Endothelial cell of umbilical vein (primary cell): Measurements from ENCODE around the gene CWF19L2. TPM values are rescaled to one million over a fixed set of nuclear protein-coding genes. Genes with fewer than 3 reads are reported as not detected.

ENCODE experiments used
- BruUV-seq: library from RNA; stranded (reverse); fragments of 400-500 nt; replicated peaks from 2 replicates; lab custom pipeline; 2021; lab: Mats Ljungman, UMichigan
- CTCF ChIA-PET: fragments of 300-600, 350-600 bp; sonication (Branson Sonifier 250); formaldehyde crosslinking; loops from one replicate; lab custom pipeline; 2021; ENCODE audit warnings: antibody characterized with exemption, inconsistent platforms; lab: Charles Lee
- POLR2A ChIA-PET: fragments of 300-600, 350-600 bp; sonication (Branson Sonifier 250); formaldehyde crosslinking; loops from one replicate; lab custom pipeline; 2021; ENCODE audit warnings: antibody characterized with exemption, inconsistent platforms; lab: Charles Lee
- DNase-seq: peaks from one replicate; pipeline ENCODE4 v3.0.0-alpha.2; 2011; ENCODE audit warnings: low read depth, low spot score
- FAIRE-seq: peaks from 2 replicates; lab custom pipeline; 2011; peaks lifted over from hg19 to GRCh38; lab: Jason Lieb, UNC
- H2AFZ ChIP-seq: 2 replicates; pipeline ENCODE4 v1.6.0; 2012; ENCODE audit warnings: low read depth, low read length, control low read depth, inconsistent platforms
- H3K27ac ChIP-seq: 2 replicates; pipeline ENCODE4 v1.5.1; 2011; ENCODE audit warnings: low read depth, mild to moderate bottlenecking, control low read depth, low read length, moderate library complexity; ENCODE audit not compliant: insufficient read depth
- H3K27me3 ChIP-seq, 2 experiments: 2 replicates each; pipeline versions ENCODE4 v1.6.0 to v1.6.1; 2011; ENCODE audit warnings: low read length in 2 of 2, mixed read lengths in 1 of 2; ENCODE audit not compliant: control insufficient read depth in 2 of 2, insufficient read depth in 2 of 2
- H3K36me3 ChIP-seq, 2 experiments: 2 replicates in 1 of 2; 3 replicates in 1 of 2; pipeline ENCODE4 v1.5.1; 2011; ENCODE audit warnings: low read length in 2 of 2, mild to moderate bottlenecking in 1 of 2, moderate library complexity in 1 of 2; ENCODE audit not compliant: control insufficient read depth in 2 of 2, insufficient read depth in 2 of 2; ENCODE audit errors: extremely low read depth in 1 of 2
- H3K4me1 ChIP-seq: 3 replicates; pipeline ENCODE4 v1.5.1; 2011; ENCODE audit warnings: mild to moderate bottlenecking, low read length; ENCODE audit not compliant: control insufficient read depth, insufficient read depth; ENCODE audit errors: extremely low read depth
- H3K4me2 ChIP-seq: 2 replicates; pipeline ENCODE4 v1.6.1; 2011; ENCODE audit warnings: low read length, control low read depth, mixed read lengths; ENCODE audit not compliant: insufficient read depth
- H3K4me3 ChIP-seq, 3 experiments: fragments of 200-600 bp in 1 of 3; sonication (generic), shearing (Covaris generic) in 1 of 3; replicated peaks in 1 of 3; 2 replicates each; pipeline ENCODE4 v1.5.1; 2011 to 2016; ENCODE audit warnings: control low read depth in 3 of 3, low read length in 3 of 3, mild to moderate bottlenecking in 2 of 3, inconsistent platforms in 1 of 3, low read depth in 1 of 3, moderate library complexity in 1 of 3; ENCODE audit not compliant: insufficient read depth in 1 of 3
- H3K79me2 ChIP-seq: 2 replicates; pipeline ENCODE4 v1.6.0; 2012; ENCODE audit warnings: low read length, inconsistent platforms; ENCODE audit not compliant: control insufficient read depth, insufficient read depth
- H3K9ac ChIP-seq: replicated peaks from 2 replicates; pipeline ENCODE3; 2011; ENCODE audit warnings: low read length, control low read depth; ENCODE audit not compliant: insufficient read depth; ENCODE audit errors: extremely low read depth
- H3K9me1 ChIP-seq: replicated peaks from 3 replicates; pipeline ENCODE4 v1.6.0; 2011; ENCODE audit warnings: mild to moderate bottlenecking, low read length; ENCODE audit not compliant: control insufficient read depth, insufficient read depth; ENCODE audit errors: extremely low read depth
- H3K9me3 ChIP-seq: replicated peaks from 2 replicates; pipeline ENCODE4 v1.5.1; 2012; ENCODE audit warnings: low read length, inconsistent platforms; ENCODE audit not compliant: control insufficient read depth, insufficient read depth
- H4K20me1 ChIP-seq: replicated peaks from 2 replicates; pipeline ENCODE3; 2011; ENCODE audit warnings: mild to moderate bottlenecking, low read length; ENCODE audit not compliant: control insufficient read depth, insufficient read depth; ENCODE audit errors: extremely low read depth
- EZH2 ChIP-seq: IDR thresholded peaks from 2 replicates; pipeline ENCODE4 v1.6.1; 2012; ENCODE audit warnings: borderline replicate concordance, low read depth, mild to moderate bottlenecking, moderate library complexity, low read length, inconsistent platforms; ENCODE audit not compliant: severe bottlenecking
- FOS ChIP-seq: IDR thresholded peaks from 2 replicates; pipeline ENCODE4 v1.6.1; 2011; ENCODE audit warnings: mild to moderate bottlenecking, low read length, moderate library complexity, borderline replicate concordance; ENCODE audit not compliant: insufficient read depth
- GATA2 ChIP-seq: IDR thresholded peaks from 2 replicates; pipeline ENCODE4 v1.7.0; 2011; ENCODE audit warnings: low read depth, mild to moderate bottlenecking, moderate library complexity, mixed read lengths, low read length; ENCODE audit not compliant: insufficient read length, insufficient read depth
- JUN ChIP-seq: IDR thresholded peaks from 2 replicates; pipeline ENCODE4 v1.6.1; 2011; ENCODE audit warnings: borderline replicate concordance, low read depth; ENCODE audit not compliant: insufficient read length, insufficient read depth
- MYC ChIP-seq: IDR thresholded peaks from one replicate; pipeline ENCODE4 v1.6.1; 2011; ENCODE audit warnings: mild to moderate bottlenecking, low read depth, low read length
- POLR2AphosphoS5 ChIP-seq: IDR thresholded peaks from 2 replicates; pipeline ENCODE4 v1.6.1; 2012; ENCODE audit warnings: low read depth, mild to moderate bottlenecking, control low read depth, low read length, moderate library complexity; ENCODE audit not compliant: insufficient read depth
- dilution Hi-C: fragments of 300-500 bp; cut with MboI; formaldehyde crosslinking; loops from one replicate; pipeline ENCODE4 v1.15.0; 2019; ENCODE audit warnings: low sequenced_read_pairs; ENCODE audit not compliant: extremely low pct_ligation_motif_present
- intact Hi-C: fragments of 100-400 bp; cut with micrococcal nuclease; formaldehyde crosslinking; loops from one replicate; pipeline ENCODE4 v1.10.0; 2022
- polyA plus RNA-seq, 4 experiments: library from polyadenylated mRNA; depleted of rRNA in 3 of 4; stranded (reverse) in 3 of 4; unstranded in 1 of 4; fragments of >200 nt; gene quantifications; 2 replicates each; pipeline versions ENCODE4 v1.2.1 to v1.2.3, GENCODE V29; 2011 to 2012; ENCODE audit warnings: missing spikeins in 1 of 4
- total RNA-seq: library from RNA; stranded (reverse); gene quantifications from 2 replicates; pipeline ENCODE4 v1.2.3, GENCODE V29; 2021
- TF ChIP-seq, protein P1 (sequence below), 2 donors: IDR thresholded peaks; 1 replicate in 1 of 2; 2 replicates in 1 of 2; pipeline ENCODE4 v1.5.1; 2011; ENCODE audit warnings: low read length in 2 of 2, mild to moderate bottlenecking in 2 of 2, moderate library complexity in 2 of 2, control low read depth in 1 of 2, inconsistent platforms in 1 of 2, low read depth in 1 of 2; ENCODE audit not compliant: insufficient read depth in 1 of 2; ENCODE audit errors: extremely low read depth in 1 of 2

The CWF19L2 gene
- total and polyA plus RNA-seq, 2 donors (not counting 3 experiments of a cell fraction or from before 2014, with no cell fraction given) = 1.4 to 11.8 TPM

DNA sequence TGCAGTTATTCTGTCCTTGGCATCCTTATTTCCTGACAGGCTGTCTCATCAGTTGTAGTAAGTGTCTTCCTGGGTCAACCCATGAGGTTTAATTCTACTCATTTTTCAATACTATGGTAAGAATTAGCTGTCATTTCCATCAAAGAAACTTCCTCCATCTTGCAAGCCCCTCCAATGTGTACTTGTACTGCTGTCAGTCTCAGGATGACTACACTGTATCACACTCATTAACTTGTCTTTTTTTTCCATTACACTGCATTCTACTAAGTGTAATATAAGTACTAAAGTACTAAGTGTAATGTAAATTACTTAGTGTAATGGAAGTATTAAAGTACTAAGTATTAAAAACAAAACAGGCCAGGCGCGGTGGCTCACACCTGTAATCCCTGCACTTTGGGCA lies 102.8 kb downstream of the CWF19L2 start:
- FAIRE-seq = no peak
- no peak overlapping the region for H3K9ac ChIP-seq
- no peaks in the 10 kb centered on the region for H3K9me1 ChIP-seq
- no peak overlapping the region for H2AFZ ChIP-seq
- H3K4me1 ChIP-seq = no peaks in the 10 kb centered on the region
- CTCF ChIA-PET = no interaction called here
- intact Hi-C loops = no loop called here
- dilution Hi-C loops = no loop called here
- POLR2A ChIA-PET = no interaction called here
- no peak for TF ChIP-seq POLR2AphosphoS5
- no peak for TF ChIP-seq EZH2
- no peak for TF ChIP-seq JUN
- no peak for TF ChIP-seq MYC
- TF ChIP-seq FOS = no peak
- TF ChIP-seq, protein P1, sequence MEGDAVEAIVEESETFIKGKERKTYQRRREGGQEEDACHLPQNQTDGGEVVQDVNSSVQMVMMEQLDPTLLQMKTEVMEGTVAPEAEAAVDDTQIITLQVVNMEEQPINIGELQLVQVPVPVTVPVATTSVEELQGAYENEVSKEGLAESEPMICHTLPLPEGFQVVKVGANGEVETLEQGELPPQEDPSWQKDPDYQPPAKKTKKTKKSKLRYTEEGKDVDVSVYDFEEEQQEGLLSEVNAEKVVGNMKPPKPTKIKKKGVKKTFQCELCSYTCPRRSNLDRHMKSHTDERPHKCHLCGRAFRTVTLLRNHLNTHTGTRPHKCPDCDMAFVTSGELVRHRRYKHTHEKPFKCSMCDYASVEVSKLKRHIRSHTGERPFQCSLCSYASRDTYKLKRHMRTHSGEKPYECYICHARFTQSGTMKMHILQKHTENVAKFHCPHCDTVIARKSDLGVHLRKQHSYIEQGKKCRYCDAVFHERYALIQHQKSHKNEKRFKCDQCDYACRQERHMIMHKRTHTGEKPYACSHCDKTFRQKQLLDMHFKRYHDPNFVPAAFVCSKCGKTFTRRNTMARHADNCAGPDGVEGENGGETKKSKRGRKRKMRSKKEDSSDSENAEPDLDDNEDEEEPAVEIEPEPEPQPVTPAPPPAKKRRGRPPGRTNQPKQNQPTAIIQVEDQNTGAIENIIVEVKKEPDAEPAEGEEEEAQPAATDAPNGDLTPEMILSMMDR (IDR thresholded peaks at IDR 0.05; ENCODE audit: extremely low read depth in 1 of 2, insufficient read depth in 1 of 2, low read depth in 1 of 2, low read length in 2 of 2) = no peak
- TF ChIP-seq GATA2 = no peak
- H3K79me2 ChIP-seq = no peaks in the 10 kb centered on the region
- BruUV-seq = no TSS peak
- no peaks in the 10 kb centered on the region for H4K20me1 ChIP-seq
- H3K9me3 ChIP-seq = no peaks in the 10 kb centered on the region
- no peak overlapping the region for H3K27ac ChIP-seq
- no peaks in the 10 kb centered on the region for H3K36me3 ChIP-seq
- no peak overlapping the region for H3K4me3 ChIP-seq
- no peak for DNase-seq
- H3K4me2 ChIP-seq = no peak overlapping the region
- no peaks in the 10 kb centered on the region for H3K27me3 ChIP-seq
